Adrenal gland (tissue), 12 donors: Measurements from ENCODE around the gene SCN1B. TPM values are rescaled to one million over a fixed set of nuclear protein-coding genes. Genes with fewer than 3 reads are reported as not detected.

Source experiments
- DNase-seq, 7 donors: peaks; one replicate each; pipeline ENCODE4 v3.0.0-alpha.2; 2019 to 2020
- H3K27ac ChIP-seq, 5 donors: fragments of 200-600 bp; sonication (generic) in 4 of 5; 1 replicate in 3 of 5; 2 replicates in 2 of 5; pipeline versions ENCODE4 v1.5.1 to v1.8.0; 2016 to 2020; ENCODE audit warnings: mild to moderate bottlenecking in 1 of 5
- H3K27me3 ChIP-seq: fragments of 200-600 bp; 2 replicates; pipeline ENCODE4 v1.8.0; 2021
- H3K36me3 ChIP-seq, 2 donors: fragments of 200-600 bp; replicated peaks in 1 of 2; 1 replicate in 1 of 2; 2 replicates in 1 of 2; pipeline versions ENCODE4 v1.5.1 to v1.8.0; 2018 to 2022
- H3K4me1 ChIP-seq, 2 donors: fragments of 200-600 bp; replicated peaks in 1 of 2; 1 replicate in 1 of 2; 2 replicates in 1 of 2; pipeline versions ENCODE4 v1.5.1 to v1.8.0; 2018 to 2021
- H3K4me3 ChIP-seq, 4 donors: fragments of 200-600 bp; sonication (generic) in 3 of 4; one replicate each; pipeline ENCODE4 v1.5.1; 2016 to 2018
- H3K9me3 ChIP-seq, 3 donors: fragments of 200-600 bp; sonication (generic) in 1 of 3; replicated peaks in 1 of 3; 1 replicate in 2 of 3; 2 replicates in 1 of 3; pipeline versions ENCODE4 v1.5.1 to v1.8.0; 2016 to 2021
- POLR2A ChIP-seq, 2 donors: fragments of 450-650 bp; IDR thresholded peaks; one replicate each; pipeline ENCODE4 v1.6.1; 2017; ENCODE audit warnings: antibody characterized with exemption in 2 of 2, mild to moderate bottlenecking in 2 of 2, moderate library complexity in 1 of 2
- WGBS, 4 donors: extraction: QIAGEN DNeasy Blood & Tissue Kit in 2 of 4; methylation state at CpG; one replicate each; pipeline versions ENCODE4 v1.1.5 to v1.1.7; 2013 to 2017; 5-methylcytosine and 5-hydroxymethylcytosine counted together
- intact Hi-C, 2 donors: fragments of 100-400 bp; cut with DNase I; formaldehyde crosslinking; loops; one replicate each; pipeline versions ENCODE4 v1.14.1 to v1.15.0; 2022 to 2023
- polyA plus RNA-seq, 3 donors: library from polyadenylated mRNA; stranded (reverse); fragments of 200-250 nt in 2 of 3; fragments of 350-450 nt in 1 of 3; fragmentation: Illumina TruSeq in 1 of 3; extraction: RNeasy Lipid Tissue Mini Kit (QIAGEN cat#74804) in 1 of 3; gene quantifications; one replicate each; pipeline ENCODE4 v1.2.3, GENCODE V29; 2013 to 2014
- total RNA-seq, 9 donors: library from RNA; depleted of rRNA in 4 of 9; stranded (reverse); fragments of >200 nt in 4 of 9; fragments of 120-200 nt in 1 of 9; fragmentation: NEBNext Ultra II Directional in 1 of 9; extraction: Animal tissue kit (Norgen Biotek cat#: 25700) in 1 of 9; gene quantifications; one replicate each; pipeline versions ENCODE4 v1.1.0 to v1.2.4, GENCODE V29; 2013 to 2023
- TF ChIP-seq, protein P1 (sequence below), 6 experiments: fragments of 450-650 bp in 4 of 6; fragments of 200-600 bp in 2 of 6; sonication (generic) in 1 of 6; IDR thresholded peaks; 1 replicate in 5 of 6; 2 replicates in 1 of 6; pipeline versions ENCODE4 v1.5.1 to v1.8.0; 2016 to 2021; ENCODE audit warnings: antibody characterized with exemption in 6 of 6, mild to moderate bottlenecking in 2 of 6, moderate library complexity in 1 of 6
- donor health status: healthy with polysubstance abuse.
- donor health status: Bipolar disorder and iron deficiency.
- donor health status: DM: yes; HTN: yes; CAD: no.
- donor health status: DM: no; HTN: no; CAD: no.
- donor health status: DM: no; HTN: no; CAD: no.
- donor health status: DM: yes; HTN: yes; CAD: no.

SCN1B gene
- total and polyA plus RNA-seq, 12 donors, result 0.83 to 34.5 (median 13.8) TPM

DNA sequence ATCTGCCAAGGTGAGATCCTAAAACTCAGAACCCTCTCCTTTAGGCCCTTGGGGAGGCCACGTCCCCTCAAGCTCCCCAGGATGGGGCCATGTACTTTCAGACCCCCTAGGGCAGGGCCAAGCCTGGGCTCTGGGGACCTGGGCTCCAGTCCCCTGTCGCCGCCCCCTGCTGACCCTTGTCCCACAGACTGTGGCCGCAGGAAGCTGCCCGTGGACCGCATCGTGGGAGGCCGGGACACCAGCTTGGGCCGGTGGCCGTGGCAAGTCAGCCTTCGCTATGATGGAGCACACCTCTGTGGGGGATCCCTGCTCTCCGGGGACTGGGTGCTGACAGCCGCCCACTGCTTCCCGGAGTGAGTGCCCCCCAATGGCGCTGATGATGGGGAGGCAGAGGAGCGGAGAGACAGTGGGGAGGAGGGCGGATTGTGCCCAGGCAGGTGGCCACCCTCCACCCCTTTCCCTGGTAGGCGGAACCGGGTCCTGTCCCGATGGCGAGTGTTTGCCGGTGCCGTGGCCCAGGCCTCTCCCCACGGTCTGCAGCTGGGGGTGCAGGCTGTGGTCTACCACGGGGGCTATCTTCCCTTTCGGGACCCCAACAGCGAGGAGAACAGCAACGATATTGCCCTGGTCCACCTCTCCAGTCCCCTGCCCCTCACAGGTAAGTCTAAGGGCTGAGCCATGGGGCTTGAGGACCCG lies 30.0 kb downstream of the SCN1B start:
- H3K36me3 ChIP-seq, result no peaks in the 10 kb centered on the region
- H3K27ac ChIP-seq, result no peak overlapping the region
- no peaks in the 10 kb centered on the region for H3K9me3 ChIP-seq
- WGBS, 4 donors, result 54 to 88% (median 82%) methylated on average over 2 to 29 of the region's 29 CpGs
- peaks cover 3% of the 10 kb centered on the region for H3K27me3 ChIP-seq
- no peak for TF ChIP-seq POLR2A (IDR thresholded peaks at IDR 0.05)
- TF ChIP-seq, protein P1, sequence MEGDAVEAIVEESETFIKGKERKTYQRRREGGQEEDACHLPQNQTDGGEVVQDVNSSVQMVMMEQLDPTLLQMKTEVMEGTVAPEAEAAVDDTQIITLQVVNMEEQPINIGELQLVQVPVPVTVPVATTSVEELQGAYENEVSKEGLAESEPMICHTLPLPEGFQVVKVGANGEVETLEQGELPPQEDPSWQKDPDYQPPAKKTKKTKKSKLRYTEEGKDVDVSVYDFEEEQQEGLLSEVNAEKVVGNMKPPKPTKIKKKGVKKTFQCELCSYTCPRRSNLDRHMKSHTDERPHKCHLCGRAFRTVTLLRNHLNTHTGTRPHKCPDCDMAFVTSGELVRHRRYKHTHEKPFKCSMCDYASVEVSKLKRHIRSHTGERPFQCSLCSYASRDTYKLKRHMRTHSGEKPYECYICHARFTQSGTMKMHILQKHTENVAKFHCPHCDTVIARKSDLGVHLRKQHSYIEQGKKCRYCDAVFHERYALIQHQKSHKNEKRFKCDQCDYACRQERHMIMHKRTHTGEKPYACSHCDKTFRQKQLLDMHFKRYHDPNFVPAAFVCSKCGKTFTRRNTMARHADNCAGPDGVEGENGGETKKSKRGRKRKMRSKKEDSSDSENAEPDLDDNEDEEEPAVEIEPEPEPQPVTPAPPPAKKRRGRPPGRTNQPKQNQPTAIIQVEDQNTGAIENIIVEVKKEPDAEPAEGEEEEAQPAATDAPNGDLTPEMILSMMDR (IDR thresholded peaks at IDR 0.05), result no peak
- H3K4me1 ChIP-seq, result no peaks in the 10 kb centered on the region
- intact Hi-C loops, result loop anchor here in 1 of 2 donors (10.0 kb wide), 1 partner anchor 74 kb away; the partner anchor contains the start of genes FXYD1 and LGI4
- DNase-seq, result no peak
- no peak overlapping the region for H3K4me3 ChIP-seq

DNA sequence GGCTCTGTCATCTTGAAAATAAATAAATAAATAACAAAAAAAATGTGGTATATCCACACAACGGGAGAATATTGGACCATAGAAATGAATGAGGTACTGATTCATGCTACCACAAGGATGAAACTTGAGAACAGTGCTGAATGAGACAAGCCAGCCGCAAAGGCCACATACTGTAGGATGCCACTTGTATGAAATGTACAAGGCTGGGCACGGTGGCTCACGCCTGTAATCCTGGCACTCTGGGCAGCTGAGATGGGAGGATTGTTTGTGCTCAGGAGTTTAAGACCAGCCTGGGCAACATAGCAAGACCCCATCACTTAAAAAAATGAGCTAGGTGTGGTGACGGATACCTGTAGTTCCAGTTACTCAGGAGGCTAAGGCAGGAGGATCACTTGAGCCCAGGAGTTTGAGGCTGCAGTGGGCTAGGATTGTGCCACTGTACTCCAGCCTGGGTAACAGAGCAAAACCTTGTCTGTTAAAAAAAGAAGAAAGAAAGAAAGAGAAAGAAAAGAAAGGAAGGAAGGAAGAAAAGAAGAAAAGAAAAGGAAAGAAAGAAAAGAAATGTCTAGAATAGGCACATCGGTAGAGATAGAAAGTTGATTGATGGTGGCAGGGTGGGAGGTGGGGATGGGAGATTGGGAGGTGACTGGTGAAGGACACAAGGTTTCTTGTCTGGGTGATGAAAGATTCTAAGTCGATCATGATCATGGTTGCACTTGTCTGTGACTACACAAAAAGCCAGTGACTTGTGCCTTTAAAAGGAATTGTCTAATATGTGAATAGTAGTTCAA lies 31.5 kb downstream of the SCN1B start:
- no peak for DNase-seq
- no peak overlapping the region for H3K4me3 ChIP-seq
- H3K36me3 ChIP-seq, result no peaks in the 10 kb centered on the region
- TF ChIP-seq, protein P1 (IDR thresholded peaks at IDR 0.05), result no peak
- no peak for TF ChIP-seq POLR2A (IDR thresholded peaks at IDR 0.05)
- WGBS, 4 donors, result 67 to 73% (median 71%) methylated on average over 7 of the region's 7 CpGs
- H3K27me3 ChIP-seq, result peaks cover 3% of the 10 kb centered on the region
- intact Hi-C loops, result loop anchor here in 1 of 2 donors (10.0 kb wide), 1 partner anchor 73 kb away; the partner anchor contains the start of genes FXYD1 and LGI4
- no peak overlapping the region for H3K27ac ChIP-seq
- H3K4me1 ChIP-seq, result no peaks in the 10 kb centered on the region
- no peaks in the 10 kb centered on the region for H3K9me3 ChIP-seq

DNA sequence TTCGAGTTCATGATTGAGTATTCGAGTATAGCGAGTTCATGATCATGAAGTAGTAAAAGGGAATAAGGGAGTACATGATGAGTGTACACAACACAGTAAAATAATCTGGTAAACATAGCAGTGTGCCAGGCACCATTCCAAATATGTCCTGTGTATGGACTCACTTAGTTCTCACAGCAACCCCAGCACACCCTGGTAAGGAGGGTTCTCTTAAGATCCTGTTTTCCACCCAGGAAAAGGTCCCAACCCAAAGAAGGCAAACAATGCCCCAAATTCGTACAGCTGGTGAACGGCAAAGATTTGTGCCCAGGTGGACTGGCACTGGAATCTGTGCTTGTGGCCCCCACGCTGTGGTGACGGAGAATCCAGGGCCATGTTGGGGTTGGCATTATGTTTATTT lies 32.7 kb downstream of the SCN1B start:
- H3K4me1 ChIP-seq, result no peaks in the 10 kb centered on the region
- intact Hi-C loops, result loop anchor here in 1 of 2 donors (10.0 kb wide), 1 partner anchor 72 kb away; the partner anchor contains the start of genes FXYD1 and LGI4
- H3K4me3 ChIP-seq, result no peak overlapping the region
- WGBS, 4 donors, result 84 to 91% (median 87%) methylated on average over 7 of the region's 7 CpGs
- H3K36me3 ChIP-seq, result no peaks in the 10 kb centered on the region
- peaks cover 3% of the 10 kb centered on the region for H3K27me3 ChIP-seq
- TF ChIP-seq, protein P1 (IDR thresholded peaks at IDR 0.05), result no peak
- TF ChIP-seq POLR2A (IDR thresholded peaks at IDR 0.05), result no peak
- no peak overlapping the region for H3K27ac ChIP-seq
- DNase-seq, result no peak
- H3K9me3 ChIP-seq, result no peaks in the 10 kb centered on the region
